ENCODE measurements around the gene BATF. TPM values are rescaled to one million over a fixed set of nuclear protein-coding genes. Genes with fewer than 3 reads are reported as not detected.

Gene BATF
- total RNA-seq, 1 experiment from 2014 or later: 3.6 TPM

DNA sequence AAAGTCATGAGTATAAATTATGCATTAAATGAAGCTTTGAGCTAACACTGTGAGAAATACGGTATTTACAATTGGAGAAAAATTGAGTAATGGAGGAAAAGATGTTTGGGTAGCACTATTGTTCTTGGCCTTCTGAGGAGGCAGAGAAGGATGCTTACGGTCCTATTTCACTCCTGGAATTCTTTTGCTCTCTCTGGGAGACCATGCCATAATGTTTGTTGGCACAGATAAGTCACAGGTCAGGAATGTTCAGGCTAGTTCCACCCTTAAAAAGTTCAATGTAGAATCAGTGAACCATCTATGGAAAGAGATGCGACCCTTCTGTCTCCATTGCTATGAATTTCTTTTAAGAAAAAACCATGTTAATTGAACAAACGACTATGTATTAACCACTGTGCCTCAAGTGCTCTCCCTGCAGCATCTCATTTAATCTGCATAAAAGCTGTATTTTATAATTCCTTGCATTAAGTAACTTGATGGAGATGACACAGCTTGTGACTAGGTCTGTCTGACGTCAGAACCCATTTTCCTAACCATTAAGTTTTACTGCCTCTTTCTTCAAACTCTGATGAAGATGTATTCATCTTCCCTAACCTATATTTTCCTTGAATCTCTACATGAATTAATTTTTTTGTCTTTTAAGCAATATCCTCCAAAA is 9.5 kb downstream of the BATF start:
- DNase-seq (ENCODE audit: low read depth): no peak

DNA sequence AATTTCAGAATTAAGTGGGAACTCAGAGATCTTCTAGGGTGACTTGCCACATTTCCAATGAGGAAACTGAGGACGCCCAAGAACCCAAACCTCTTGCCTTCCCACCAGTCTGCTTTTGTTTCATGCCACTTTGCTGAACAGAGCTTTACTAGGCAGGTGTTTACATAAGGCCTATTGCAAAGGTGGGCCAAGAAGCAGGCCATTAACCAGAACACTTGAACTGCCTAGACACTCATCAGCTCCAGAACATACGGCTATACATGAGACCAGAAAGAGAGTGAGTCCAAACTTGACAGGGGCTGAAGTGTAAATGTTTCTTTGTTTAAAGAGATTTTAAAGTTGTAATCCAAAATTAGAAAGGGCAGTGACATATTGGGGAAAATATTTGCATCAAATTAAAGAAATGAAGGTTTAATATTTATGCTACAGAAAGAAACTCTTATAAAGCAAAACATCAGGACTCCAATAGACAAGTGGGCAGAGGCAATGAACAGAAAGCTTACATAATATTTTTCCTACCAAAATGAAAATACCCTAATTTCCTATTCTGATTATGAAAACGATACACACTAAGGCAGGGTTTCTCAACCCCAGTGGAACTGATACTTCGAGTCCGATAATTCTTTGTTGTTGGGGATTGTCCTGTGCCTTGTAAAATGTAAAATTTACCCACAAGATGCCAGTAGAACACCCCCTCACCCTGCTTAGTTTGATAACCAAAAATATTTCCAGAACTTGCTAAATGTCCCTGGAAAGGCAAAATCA is 11.7 kb downstream of the BATF start:
- DNase-seq (ENCODE audit: low read depth): no peak

DNA sequence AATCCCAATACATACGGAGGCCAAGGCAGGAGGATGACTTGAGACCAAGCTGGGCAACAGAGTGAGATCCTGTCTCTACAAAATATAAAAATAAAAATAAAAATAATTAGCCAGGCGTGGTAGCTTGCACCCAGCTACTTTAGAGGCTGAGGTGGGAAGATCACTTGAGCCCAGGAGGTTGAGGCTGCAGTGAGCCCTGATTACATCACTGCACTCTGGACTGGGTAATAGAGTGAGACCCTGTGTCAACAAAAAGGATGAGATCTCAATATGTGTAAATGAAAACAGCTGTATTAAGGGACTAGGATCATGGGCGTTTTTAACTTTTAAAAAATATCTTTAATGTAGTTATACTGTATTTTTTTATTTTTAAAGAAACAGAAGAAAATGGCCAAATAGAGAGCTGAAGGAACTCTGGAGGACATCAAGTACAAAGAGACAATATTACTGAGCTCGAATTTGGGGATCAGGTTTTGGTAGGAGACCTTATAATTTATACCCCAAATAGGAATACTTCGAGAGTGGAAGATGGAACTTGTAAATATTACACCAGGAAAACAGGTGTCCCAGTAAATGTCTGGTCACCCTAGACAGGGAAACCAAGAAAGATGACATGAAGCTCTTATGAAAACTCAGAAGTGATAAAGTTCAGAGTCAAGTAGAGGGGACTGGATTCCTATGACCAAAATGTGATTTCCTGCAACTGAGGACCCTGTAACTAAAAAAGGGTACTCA is 13.1 kb downstream of the BATF start:
- DNase-seq (ENCODE audit: low read depth): no peak

DNA sequence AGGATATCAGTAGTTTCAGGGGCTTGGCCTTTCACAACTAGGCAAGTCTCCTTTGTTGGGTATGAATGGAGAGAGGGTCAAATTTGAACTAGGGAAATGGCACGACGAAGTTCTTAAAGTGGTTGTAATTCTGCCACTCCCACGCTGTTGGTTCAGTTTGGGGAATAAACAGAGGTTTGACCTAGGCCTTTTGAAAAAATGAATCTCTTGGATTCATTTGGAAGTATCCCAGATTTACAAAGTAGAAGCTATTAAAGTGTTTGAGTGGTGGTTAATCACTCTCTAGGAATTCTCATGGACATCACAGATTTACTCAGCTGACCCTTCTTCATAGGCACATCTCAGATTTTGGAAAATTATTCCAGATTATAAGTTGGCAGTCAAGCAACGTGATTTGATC is 14.8 kb downstream of the BATF start:
- no peak for DNase-seq (ENCODE audit: low read depth)

DNA sequence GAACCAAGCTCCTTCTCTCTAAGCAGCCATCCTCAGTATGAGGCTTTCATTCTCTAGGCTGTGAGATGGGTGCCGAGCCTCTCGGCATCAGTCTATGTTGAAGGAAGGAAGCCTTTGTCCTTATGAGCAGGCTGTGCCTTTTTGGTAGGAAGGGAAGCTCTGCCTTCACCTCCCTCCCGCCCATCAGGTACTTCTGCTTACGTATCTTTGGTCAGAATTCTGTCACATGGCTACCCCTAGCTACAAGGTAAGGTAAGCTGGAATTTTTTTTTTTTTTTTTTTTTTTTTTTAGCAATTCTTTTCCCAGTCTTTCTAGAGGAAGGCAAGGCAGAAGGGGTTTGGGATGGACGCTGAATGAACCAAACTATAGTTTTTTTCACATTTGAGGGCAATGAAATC is 16.9 kb downstream of the BATF start:
- DNase-seq (ENCODE audit: low read depth): no peak

DNA sequence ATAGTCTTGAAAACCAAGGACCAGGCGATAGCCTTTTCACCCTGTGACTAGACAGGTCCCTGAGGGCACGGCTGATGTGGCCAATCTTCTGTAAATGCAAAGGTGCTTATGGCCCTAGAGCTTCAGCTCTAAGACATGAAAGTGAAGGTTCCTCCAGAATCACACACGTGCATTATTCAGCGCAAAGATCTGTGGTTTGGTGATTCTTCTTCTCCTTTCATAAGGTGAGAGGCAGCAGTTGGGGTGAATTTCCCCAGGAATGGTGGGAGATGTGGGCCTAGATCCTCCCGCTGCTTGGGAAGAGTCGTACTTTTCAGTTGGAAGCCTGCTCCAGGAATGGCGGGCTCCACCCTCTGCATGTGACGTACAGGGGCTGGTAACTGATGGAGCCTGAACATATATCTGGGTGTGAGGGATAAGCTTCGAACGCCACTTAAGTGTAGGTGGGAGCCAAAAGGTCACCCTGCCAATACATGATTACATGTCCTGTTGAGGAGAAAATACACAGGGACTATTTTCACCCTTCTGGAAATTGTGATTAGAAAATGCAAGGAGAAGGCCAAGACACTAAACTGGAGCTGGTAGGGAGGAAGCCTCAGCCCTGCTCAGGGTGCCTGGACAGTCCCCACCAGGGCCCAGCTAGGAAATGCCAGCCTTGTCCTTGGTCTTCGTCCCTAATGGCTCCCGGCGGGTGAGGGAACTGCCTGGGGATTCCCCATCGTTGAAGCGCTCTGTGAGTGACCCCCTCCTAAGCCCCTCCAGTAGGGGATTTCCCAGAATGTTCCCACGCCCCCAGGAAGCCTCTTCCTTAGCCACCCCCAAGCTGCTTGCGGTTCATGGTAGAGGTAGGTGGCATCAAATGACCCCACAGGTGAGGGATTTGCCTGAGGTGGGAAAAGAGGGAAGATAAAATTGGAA is 17.6 kb downstream of the BATF start:
- DNase-seq (ENCODE audit: low read depth): no peak

DNA sequence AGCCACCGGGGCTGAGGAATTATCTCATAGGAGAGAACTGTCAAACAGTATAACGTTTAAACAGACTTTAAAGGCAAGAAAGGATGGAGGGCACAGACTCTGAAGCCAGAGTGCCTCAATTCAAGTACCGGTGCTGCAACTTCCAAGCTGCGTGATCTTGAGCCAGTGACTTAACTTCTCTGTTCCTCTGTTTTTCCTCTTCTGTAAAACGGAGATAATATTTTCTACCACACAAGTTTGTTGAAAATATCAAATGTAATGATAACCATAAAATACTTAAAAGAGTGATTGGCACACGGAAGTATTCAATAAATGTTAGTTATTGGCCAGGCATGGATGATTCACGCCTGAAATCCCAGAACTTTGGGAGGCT is 18.2 kb downstream of the BATF start:
- DNase-seq (ENCODE audit: low read depth): no peak

DNA sequence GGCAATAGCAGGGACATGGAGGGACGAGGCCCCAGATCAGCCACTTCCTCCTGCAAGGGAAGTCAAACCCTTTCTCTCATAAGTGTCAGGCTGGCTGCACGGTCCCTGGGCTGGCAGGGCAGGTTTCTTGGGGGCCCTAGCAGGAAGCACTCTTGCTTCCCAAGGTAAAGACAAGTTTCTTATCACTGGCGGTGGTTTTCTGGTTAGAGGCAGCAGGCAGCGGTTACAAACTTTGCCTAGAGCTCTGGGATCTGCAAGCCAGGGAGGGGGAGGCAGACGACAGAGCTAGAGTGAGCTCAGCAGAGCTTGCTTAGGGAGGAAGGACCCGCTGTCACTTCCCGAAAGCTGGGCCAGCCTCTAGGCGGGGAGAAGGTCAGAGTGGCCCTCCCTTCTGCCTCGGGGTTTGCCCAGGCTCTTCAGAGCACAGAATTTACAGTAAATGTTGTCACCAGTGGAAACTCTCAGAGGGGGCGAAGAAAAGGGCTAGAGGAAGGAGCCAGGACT is 20.4 kb downstream of the BATF start:
- no peak for DNase-seq (ENCODE audit: low read depth)

DNA sequence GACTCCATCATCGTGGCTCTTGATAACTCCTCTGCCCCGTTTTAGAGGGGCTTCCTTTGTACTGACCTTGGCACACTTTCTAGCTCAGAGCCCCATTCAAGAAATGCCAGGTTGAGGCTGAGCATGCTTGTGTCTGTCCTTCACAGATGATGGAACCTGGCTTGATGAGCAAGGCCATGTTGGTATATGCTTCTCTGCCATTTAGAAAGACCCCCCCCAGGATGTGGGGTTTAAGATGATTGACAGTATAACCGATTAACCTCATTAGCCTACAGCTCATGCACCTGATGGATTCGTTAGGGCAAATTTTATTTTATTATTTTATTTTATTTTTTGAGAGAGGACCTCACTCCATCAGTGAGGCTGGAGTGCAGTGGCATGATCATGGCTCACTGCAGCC is 21.0 kb downstream of the BATF start:
- no peak for DNase-seq (ENCODE audit: low read depth)

DNA sequence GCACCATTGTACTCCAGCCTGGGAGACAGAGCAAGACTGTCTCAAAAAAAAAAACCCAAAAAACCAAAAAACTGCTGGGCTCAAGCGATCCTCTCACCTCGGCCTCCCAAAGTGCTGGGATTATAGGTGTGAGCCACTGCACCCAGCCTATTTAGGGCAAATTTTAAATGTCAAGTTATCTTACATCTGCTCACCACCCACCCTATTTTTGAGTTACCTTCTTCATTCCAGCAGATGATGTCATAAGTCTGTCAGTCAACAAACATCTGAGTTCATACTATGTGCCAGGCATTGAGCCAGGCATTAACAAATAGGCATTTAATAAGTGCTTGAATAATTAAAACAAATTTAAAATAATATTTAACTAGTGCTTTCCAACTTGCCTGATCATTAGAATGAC is 21.5 kb downstream of the BATF start:
- DNase-seq (ENCODE audit: low read depth): no peak

DNA sequence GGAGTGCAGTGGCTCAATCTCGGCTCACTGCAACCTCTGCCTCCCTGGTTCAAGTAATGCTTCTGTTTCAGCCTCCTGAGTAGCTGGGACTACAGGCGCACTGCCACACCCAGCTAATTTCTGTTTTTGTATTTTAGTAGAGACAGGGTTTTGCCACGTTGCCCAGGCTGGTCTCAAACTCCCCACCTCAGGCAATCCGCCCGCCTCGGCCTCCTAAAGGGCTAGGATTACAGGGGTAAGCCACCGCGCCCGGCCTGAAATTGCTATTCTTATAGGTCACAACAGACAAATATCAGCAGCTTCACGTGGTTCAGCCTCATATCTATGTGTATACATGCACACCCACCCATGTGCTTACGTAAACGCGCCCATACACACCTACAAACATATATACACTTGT is 23.6 kb downstream of the BATF start:
- DNase-seq (ENCODE audit: low read depth): no peak

DNA sequence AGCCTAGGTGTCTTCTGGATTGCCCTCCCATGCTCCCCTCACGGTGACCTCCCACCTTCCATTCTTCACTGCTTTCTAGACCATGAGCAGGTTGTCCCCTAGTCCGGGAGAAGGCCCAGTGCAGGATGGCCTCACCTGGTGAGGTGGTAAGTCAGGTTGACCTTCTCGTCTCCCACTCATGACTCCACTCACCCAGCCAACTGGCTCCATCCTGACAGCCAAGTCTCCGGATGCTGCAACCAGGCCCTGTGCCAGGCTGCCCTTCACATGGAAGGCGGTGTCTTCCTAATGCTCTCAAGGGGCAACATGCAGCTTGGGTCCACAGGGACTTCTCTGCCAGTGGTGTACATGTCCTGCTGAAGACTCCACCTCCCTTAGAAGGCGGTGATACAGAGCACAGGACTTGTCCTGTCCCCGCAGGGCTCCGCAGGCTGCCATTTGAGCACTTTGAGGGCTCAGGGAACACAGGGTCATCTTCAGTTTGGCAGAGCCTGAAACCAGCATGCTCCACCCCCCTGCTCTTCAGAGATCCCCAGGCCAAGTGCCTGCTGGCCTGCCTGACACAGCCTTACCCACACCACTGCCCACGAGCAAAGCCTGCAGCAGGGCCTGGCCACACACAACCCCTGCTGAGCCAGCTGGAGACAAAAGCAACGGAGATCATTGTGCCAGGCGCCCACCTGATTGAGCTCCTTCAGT is 25.4 kb downstream of the BATF start:
- DNase-seq (ENCODE audit: low read depth): no peak

DNA sequence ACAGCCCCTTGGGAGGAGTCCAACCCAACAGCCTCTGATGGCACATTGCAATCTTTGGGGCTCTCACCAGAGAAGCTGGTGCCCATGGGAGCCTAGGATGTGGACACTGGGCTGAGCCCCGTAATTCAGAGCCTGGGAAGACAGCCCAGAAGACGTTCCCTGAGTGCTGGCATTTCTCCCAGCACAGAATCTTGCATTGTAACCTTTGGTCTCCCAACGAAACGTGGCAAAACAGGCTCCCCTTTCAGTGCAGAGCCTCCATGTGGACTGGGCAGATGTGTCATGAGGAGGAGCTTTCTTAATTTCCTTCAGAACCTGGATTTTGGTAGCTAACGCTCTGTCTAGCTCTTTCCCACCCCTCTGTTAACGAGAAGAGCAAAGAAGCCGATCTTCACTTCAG is 26.3 kb downstream of the BATF start:
- no peak for DNase-seq (ENCODE audit: low read depth)

DNA sequence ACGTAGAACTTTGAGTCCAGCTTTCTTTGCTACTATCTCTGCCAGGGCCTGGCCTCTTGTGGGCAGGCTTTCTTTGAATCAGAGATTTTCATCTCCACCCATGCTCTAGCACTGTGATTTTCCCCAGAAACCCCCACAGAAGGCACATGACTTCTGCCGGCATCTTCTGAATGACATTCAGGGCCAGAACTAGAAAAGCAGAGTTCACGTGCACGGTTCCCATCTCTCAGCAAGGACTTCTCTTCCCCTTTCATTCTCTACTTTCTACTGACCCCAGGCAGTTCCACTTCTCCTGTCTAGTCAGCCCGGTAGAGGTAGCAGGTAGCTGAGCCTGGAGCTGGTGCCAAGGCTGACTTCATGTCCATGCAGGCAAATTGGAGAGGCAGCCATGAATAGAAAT is 26.9 kb downstream of the BATF start:
- no peak for DNase-seq (ENCODE audit: low read depth)

DNA sequence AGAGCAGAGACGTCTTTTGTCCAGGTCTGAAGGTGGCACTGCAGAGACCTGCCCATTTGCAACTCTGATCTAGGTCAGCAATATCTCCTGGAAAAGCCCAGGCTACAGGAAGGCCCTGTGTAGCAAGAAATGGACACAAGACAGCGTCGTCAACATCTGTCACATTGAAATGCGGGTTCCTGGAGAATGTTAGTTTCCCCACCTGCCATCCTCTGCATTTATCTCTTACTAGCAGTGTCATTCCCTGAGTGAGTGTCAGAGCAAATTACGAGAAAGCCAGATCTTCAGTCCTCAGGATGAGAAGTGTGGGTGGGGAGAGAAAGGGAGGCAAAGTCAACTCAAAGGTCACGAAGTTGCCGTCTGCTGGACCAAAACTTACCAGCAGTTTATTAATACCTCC is 28.8 kb downstream of the BATF start:
- no peak for DNase-seq (ENCODE audit: low read depth)

DNA sequence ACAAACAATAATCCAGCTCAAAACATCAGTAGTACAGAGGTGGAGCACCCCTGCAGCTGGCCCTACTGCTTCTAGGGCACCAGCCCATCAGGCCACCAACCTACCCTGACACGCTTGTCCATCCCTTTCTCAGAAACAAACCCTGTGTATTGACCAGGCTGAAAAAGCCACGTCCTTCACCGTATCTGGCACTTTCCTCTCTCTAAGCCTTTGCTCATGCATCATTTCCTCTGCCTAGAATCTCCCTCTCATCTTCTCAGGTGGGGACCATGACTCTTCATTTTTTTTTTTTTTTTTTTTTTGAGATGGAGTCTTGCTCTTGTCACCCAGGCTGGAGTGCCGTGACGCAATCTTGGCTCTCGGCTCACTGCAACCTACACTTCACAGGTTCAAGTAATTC is 30.9 kb downstream of the BATF start:
- no peak for DNase-seq (ENCODE audit: low read depth)

DNA sequence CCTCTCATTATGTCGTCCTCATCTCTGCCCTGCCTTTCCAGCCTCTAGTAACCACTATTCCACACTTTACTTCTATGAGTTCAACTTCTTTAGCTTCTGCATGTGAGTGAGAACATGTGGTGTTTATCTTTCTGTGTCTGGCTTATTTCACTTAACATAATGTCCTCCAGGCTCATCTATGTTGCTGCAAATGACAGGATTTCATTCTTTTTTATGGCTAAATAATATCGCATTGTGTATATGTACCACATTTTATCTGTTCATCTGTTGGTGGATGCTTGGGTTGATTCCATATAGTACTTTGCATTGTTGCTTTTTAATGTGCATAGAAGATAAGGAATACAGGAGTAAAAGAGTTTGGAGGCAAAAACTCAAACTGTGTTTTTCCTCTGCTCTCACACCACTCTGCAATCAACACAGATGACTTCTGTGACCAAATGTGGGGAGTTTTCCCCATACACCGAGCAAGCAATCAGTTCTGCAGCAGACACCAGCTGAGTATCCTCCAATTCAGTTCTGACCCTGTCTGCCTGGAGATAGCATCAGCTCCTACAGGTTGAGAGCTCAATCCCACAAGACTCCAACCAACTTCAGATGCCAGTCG is 31.6 kb downstream of the BATF start:
- DNase-seq (ENCODE audit: low read depth): no peak

DNA sequence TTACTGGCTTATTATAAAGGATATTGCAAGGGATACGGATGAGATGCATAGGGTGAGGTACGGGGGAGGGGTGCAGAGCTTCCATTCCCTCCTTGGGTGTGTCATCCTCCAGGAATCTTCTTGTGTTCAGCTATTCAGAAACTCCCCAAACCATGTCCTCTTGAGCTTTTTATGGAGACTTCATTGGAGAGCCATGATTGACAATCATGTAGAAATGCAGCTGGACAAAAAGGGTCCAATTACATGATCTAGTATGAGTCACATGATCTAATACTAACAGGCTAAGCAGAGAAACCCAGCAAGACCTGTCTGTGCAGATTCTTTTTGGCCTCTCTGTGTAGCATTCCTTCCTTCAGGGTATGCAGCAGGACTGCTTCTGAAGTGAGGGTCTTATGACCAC is 32.2 kb downstream of the BATF start:
- peak; percentile 4 for DNase-seq (ENCODE audit: low read depth)

DNA sequence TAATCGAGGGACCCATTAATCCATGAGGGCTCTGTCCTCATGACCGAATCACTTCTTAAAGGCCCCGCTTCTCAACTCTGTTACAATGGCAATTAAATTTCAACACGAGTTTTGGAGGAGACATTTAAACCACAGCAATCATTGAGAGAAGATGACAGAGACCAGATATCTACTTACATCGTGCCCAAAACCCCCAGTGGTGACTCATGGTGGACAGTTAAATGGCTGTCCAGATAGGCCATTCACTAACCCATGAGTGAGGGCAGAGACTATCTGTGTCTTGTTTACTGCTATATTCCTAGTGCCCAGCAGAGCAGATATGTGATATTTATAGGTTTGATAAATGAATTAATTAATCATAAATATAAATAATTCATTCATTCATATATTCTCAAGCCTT is 36.2 kb downstream of the BATF start:
- peak; percentile 17 for DNase-seq (ENCODE audit: low read depth)

DNA sequence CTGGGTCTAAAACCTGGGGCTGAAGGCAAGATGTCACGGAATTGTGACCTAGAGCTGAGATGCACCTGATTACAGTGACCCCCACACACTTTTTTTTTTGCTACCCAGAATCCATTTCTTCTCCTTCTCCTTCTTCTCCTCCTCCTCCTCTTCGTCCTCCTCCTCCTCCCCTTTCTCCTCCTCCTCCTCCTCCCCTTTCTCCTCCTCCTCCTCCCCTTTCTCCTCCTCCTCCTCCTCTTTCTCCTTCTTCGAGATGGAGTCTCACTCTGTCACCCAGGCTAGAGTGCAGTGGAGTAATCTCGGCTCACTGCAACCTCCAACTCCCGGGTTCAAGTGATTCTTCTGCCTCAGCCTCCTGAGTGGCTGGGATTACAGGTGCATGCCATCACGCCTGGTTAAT is 36.8 kb downstream of the BATF start:
- no peak for DNase-seq (ENCODE audit: low read depth)

All from RPMI7951 (cell line).